ENCODE measurements around the gene TNNT2.

The TNNT2 gene

DNA sequence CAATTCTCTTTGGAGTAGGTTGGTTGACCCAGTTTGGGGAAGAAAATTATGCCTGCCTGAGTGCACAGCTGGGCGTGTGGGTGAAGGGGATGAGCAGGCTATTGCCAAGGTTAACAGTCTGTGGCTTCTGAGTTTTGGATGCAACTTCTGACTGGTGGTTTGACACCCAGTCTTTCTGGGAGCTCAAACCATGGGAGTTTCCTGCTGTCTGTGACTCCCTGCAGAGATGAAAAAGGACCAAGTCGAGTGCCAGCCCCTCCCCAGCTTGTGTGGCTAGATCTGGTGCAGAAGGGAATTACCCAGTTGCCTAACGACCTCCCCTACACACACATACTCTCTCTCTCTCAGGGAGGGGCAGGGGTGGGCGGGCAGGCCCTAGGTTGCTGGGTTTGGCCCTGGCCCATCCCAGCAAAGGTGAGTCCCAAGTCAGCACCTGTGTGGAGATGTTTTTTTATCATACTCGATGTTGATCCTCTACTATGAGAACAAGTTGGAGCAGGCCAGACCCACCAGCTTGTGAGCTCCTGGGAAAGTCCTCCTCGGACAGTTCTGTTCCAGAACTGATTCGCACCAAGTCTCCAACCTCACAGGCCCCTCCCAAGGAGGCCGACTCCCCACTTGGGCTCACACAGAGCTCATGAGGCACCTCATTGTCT lies 66.0 kb downstream of the TNNT2 start:
- Histone ChIP-seq H3K9me3 (no peaks in the 10 kb centered on the region), H3K4me3 (no peak overlapping the region), H3K36me3 (replicated peaks) (no peaks in the 10 kb centered on the region), H3K4me1 (peaks cover 3% of the 10 kb centered on the region), H3K27me3 (ENCODE audit: low read depth) (peaks cover 7% of the 10 kb centered on the region)
- in situ Hi-C loops (cut with MboI; ENCODE audit: low sequenced_read_pairs), result no loop called here
- no peak for DNase-seq (ENCODE audit: low spot score in 2 of 2)

DNA sequence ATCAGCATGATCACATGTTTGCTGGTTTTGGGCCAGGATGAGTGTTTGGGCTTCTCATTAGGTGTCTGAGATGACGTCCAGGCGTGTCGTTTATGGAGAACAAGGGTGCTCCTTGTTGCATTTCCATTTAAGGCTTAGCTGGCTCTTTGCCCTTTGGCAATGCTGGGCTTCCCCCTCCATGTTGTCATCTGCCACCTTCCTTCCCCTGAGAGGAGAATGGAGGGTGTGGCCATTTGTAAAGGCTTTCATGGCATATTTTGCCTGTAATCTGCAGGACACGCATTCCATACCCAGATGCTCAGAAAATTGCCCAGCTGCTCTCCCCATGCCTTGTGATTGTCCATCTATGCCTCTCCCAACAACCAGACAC lies 66.5 kb downstream of the TNNT2 start:
- Histone ChIP-seq H3K9me3 (no peaks in the 10 kb centered on the region), H3K27me3 (ENCODE audit: low read depth) (peaks cover 12% of the 10 kb centered on the region), H3K4me3 (no peak overlapping the region), H3K36me3 (replicated peaks) (no peaks in the 10 kb centered on the region), H3K4me1 (peaks cover 3% of the 10 kb centered on the region)
- DNase-seq (ENCODE audit: low spot score in 2 of 2), result no peak
- in situ Hi-C loops (cut with MboI; ENCODE audit: low sequenced_read_pairs), result no loop called here

DNA sequence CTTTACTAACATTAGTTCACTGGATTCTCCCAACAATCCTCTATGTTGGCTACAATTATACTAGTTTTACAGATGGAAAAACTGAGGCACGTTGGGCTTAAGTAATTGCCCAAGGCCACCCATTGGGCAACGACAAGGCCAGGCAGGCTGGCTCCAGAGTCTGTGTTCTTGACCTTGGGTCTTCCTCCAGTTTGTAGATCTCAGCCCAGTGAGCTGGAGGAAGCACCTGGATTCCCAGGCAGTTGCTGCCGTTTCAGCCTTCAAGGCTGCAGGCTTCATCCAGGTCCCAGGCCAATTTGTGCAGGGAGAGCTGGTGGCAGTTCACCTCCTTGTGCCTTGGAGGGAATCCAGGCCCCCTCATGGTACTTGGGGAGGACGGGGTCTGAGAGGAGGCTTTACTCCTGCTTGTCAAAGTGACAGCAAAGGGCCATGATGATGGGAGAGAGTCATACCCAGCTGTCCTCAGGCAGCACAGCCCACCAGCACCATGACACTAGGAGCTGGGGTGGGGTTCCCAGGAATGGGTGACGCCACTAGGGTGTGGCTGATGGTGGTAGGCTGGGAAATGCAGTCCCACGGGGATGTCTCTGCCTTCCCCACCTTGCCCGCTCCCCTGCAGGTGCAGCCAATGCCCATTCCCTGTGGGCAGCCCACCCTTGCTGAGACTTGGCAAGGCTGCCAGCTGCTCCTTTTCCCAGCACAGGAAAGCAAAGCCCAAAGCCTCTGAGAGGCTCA lies 67.1 kb downstream of the TNNT2 start:
- no peaks in the 10 kb centered on the region for H3K9me3 ChIP-seq
- DNase-seq (ENCODE audit: low spot score in 2 of 2), result no peak
- in situ Hi-C loops (cut with MboI; ENCODE audit: low sequenced_read_pairs), result no loop called here
- no peak overlapping the region for H3K4me3 ChIP-seq
- peaks cover 14% of the 10 kb centered on the region for H3K27me3 ChIP-seq (ENCODE audit: low read depth)
- H3K36me3 ChIP-seq (replicated peaks), result no peaks in the 10 kb centered on the region
- H3K4me1 ChIP-seq, result peaks cover 3% of the 10 kb centered on the region

DNA sequence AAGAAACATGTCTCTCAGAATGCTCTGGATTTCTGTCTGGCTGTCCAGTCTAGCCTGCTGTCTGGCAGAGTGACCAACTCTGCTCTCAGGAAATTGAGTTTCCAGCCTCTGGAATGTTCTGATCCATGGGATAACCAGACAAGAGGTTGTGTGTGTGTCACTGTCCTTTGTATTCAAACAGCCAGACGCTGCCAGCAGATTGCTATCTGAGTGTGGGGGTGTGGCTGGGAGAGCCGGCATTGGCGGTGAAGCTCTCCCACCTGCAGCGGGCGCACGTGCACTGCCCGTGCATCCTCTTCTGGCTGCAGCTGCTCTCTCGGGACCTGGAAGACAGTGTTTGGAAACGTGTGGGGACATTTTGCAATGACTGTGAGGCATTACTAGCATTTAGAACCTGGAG lies 68.1 kb downstream of the TNNT2 start:
- in situ Hi-C loops (cut with MboI; ENCODE audit: low sequenced_read_pairs), result no loop called here
- Histone ChIP-seq H3K4me1 (peaks cover 3% of the 10 kb centered on the region), H3K4me3 (no peak overlapping the region), H3K9me3 (no peaks in the 10 kb centered on the region), H3K27me3 (ENCODE audit: low read depth) (peaks cover 17% of the 10 kb centered on the region), H3K36me3 (replicated peaks) (no peaks in the 10 kb centered on the region)
- peak; percentile 64 to 80 for DNase-seq (ENCODE audit: low spot score in 2 of 2)

All from HAP-1 (cell line).